ENCODE data around the gene ZNF560. TPM values are rescaled to one million over a fixed set of nuclear protein-coding genes. Genes with fewer than 3 reads are reported as not detected.

Gene ZNF560
- total RNA-seq, 2 experiments from 2014 or later, result not detected

GRCh38 chr19:9507285-9507684 lies 8.9 kb upstream of the ZNF560 start:
- DNase-seq (ENCODE audit: low spot score), result no peak
- TF ChIP-seq CTCF (conservative IDR thresholded peaks at IDR 0.05; ENCODE audit: low read length), result no peak
- no peak for TF ChIP-seq EZH2phosphoT487 (IDR thresholded peaks at IDR 0.05; ENCODE audit: borderline replicate concordance, low read depth, low read length)
- CTCF ChIA-PET (ENCODE audit: unreplicated experiment), result no interaction called here
- no peak overlapping the region for H3K4me2 ChIP-seq (ENCODE audit: low read length)
- H3K79me2 ChIP-seq (ENCODE audit: insufficient read depth, low read depth, low read length), result no peaks in the 10 kb centered on the region
- H3K36me3 ChIP-seq (ENCODE audit: insufficient read depth, low read length), result no peaks in the 10 kb centered on the region
- H3K27ac ChIP-seq (ENCODE audit: low read depth, low read length, poor library complexity, severe bottlenecking), result no peak overlapping the region
- no peak overlapping the region for H2AFZ ChIP-seq (ENCODE audit: low read length)
- H3K9me3 ChIP-seq (ENCODE audit: low read length), result peaks cover 7% of the 10 kb centered on the region; the same call in 1 of the 2 replicates
- no peaks in the 10 kb centered on the region for H4K20me1 ChIP-seq (ENCODE audit: insufficient read depth, low read length)
- intact Hi-C loops (cut with micrococcal nuclease; ENCODE audit: unreplicated experiment), result no loop called here
- no peaks in the 10 kb centered on the region for H3K9me2 ChIP-seq (ENCODE audit: insufficient read depth, low read length)
- no peaks in the 10 kb centered on the region for H3K4me1 ChIP-seq (ENCODE audit: insufficient read depth, low read length, poor library complexity, severe bottlenecking)
- POLR2A ChIA-PET, result no interaction called here
- no peak overlapping the region for H3K4me3 ChIP-seq (ENCODE audit: low read depth, low read length, poor library complexity, severe bottlenecking)
- BruUV-seq (replicated peaks), result no TSS peak

GRCh38 chr19:9500796-9501195 lies 2.4 kb upstream of the ZNF560 start:
- H3K4me3 ChIP-seq (ENCODE audit: low read depth, low read length, poor library complexity, severe bottlenecking), result no peak overlapping the region
- DNase-seq (ENCODE audit: low spot score), result no peak
- ChIA-PET POLR2A (no interaction called here), CTCF (ENCODE audit: unreplicated experiment) (no interaction called here)
- no peaks in the 10 kb centered on the region for H3K79me2 ChIP-seq (ENCODE audit: insufficient read depth, low read depth, low read length)
- no peak overlapping the region for H3K4me2 ChIP-seq (ENCODE audit: low read length)
- no peak overlapping the region for H3K27ac ChIP-seq (ENCODE audit: low read depth, low read length, poor library complexity, severe bottlenecking)
- no peaks in the 10 kb centered on the region for H3K36me3 ChIP-seq (ENCODE audit: insufficient read depth, low read length)
- TF ChIP-seq EZH2phosphoT487 (IDR thresholded peaks at IDR 0.05; ENCODE audit: borderline replicate concordance, low read depth, low read length) (no peak), CTCF (conservative IDR thresholded peaks at IDR 0.05; ENCODE audit: low read length) (no peak)
- H4K20me1 ChIP-seq (ENCODE audit: insufficient read depth, low read length), result no peaks in the 10 kb centered on the region
- no peak overlapping the region for H2AFZ ChIP-seq (ENCODE audit: low read length)
- H3K9me3 ChIP-seq (ENCODE audit: low read length), result peaks cover 7% of the 10 kb centered on the region; the same call in 1 of the 2 replicates
- H3K4me1 ChIP-seq (ENCODE audit: insufficient read depth, low read length, poor library complexity, severe bottlenecking), result no peaks in the 10 kb centered on the region
- H3K9me2 ChIP-seq (ENCODE audit: insufficient read depth, low read length), result no peaks in the 10 kb centered on the region
- intact Hi-C loops (cut with micrococcal nuclease; ENCODE audit: unreplicated experiment), result no loop called here
- BruUV-seq (replicated peaks), result no TSS peak

GRCh38 chr19:9494096-9494495 lies 4.3 kb downstream of the ZNF560 start:
- no peak for DNase-seq (ENCODE audit: low spot score)
- TF ChIP-seq CTCF (conservative IDR thresholded peaks at IDR 0.05; ENCODE audit: low read length) (no peak), EZH2phosphoT487 (IDR thresholded peaks at IDR 0.05; ENCODE audit: borderline replicate concordance, low read depth, low read length) (no peak)
- no peak overlapping the region for H3K4me2 ChIP-seq (ENCODE audit: low read length)
- H2AFZ ChIP-seq (ENCODE audit: low read length), result no peak overlapping the region
- ChIA-PET POLR2A (no interaction called here), CTCF (ENCODE audit: unreplicated experiment) (no interaction called here)
- no peaks in the 10 kb centered on the region for H4K20me1 ChIP-seq (ENCODE audit: insufficient read depth, low read length)
- H3K9me2 ChIP-seq (ENCODE audit: insufficient read depth, low read length), result no peaks in the 10 kb centered on the region
- BruUV-seq (replicated peaks), result no TSS peak
- H3K4me1 ChIP-seq (ENCODE audit: insufficient read depth, low read length, poor library complexity, severe bottlenecking), result no peaks in the 10 kb centered on the region
- H3K27ac ChIP-seq (ENCODE audit: low read depth, low read length, poor library complexity, severe bottlenecking), result no peak overlapping the region
- H3K9me3 ChIP-seq (ENCODE audit: low read length), result peaks cover 7% of the 10 kb centered on the region; the same call in 1 of the 2 replicates
- H3K79me2 ChIP-seq (ENCODE audit: insufficient read depth, low read depth, low read length), result no peaks in the 10 kb centered on the region
- no peak overlapping the region for H3K4me3 ChIP-seq (ENCODE audit: low read depth, low read length, poor library complexity, severe bottlenecking)
- intact Hi-C loops (cut with micrococcal nuclease; ENCODE audit: unreplicated experiment), result no loop called here
- no peaks in the 10 kb centered on the region for H3K36me3 ChIP-seq (ENCODE audit: insufficient read depth, low read length)

Measured in OCI-LY7 (cell line).